Right lobe of liver (tissue), 6 donors: ENCODE measurements around the gene B4GALT5. TPM values are rescaled to one million over a fixed set of nuclear protein-coding genes. Genes with fewer than 3 reads are reported as not detected.

Experiments used
- ATAC-seq, 4 donors: fragments of 200-7000 bp; cut with Tn5 transposase; one replicate each; pipeline ENCODE4 v1.9.1; 2020; ENCODE audit warnings: mild to moderate bottlenecking in 4 of 4, moderate library complexity in 4 of 4
- DNase-seq, 3 donors: peaks; one replicate each; pipeline ENCODE4 v3.0.0-alpha.2; 2020
- H3K27ac ChIP-seq, 3 donors: fragments of 200-600 bp; one replicate each; pipeline ENCODE4 v1.8.0; 2022
- H3K27me3 ChIP-seq, 2 donors: fragments of 200-600 bp; one replicate each; pipeline ENCODE4 v1.8.0; 2022
- H3K36me3 ChIP-seq, 4 donors: fragments of 200-600 bp; sonication (generic) in 1 of 4; one replicate each; pipeline versions ENCODE4 v1.5.1 to v1.8.0; 2017 to 2022; ENCODE audit warnings: control low read depth in 1 of 4
- H3K4me1 ChIP-seq, 4 donors: fragments of 200-600 bp; sonication (generic) in 1 of 4; one replicate each; pipeline versions ENCODE4 v1.5.1 to v1.8.0; 2017 to 2022; ENCODE audit warnings: control low read depth in 1 of 4
- H3K4me3 ChIP-seq, 3 donors: fragments of 200-600 bp; one replicate each; pipeline ENCODE4 v1.8.0; 2022
- H3K9me3 ChIP-seq, 4 donors: fragments of 200-600 bp; sonication (generic) in 1 of 4; one replicate each; pipeline versions ENCODE4 v1.5.1 to v1.8.0; 2017 to 2022; ENCODE audit warnings: control low read depth in 1 of 4
- CTCF ChIP-seq, 4 donors: fragments of 200-600 bp in 3 of 4; fragments of 450-650 bp in 1 of 4; IDR thresholded peaks; one replicate each; pipeline versions ENCODE4 v1.5.1 to v1.8.0; 2016 to 2022; ENCODE audit warnings: antibody characterized with exemption in 4 of 4, mild to moderate bottlenecking in 2 of 4
- POLR2A ChIP-seq: fragments of 450-650 bp; IDR thresholded peaks from one replicate; pipeline ENCODE4 v1.6.1; 2017; ENCODE audit warnings: antibody characterized with exemption, mild to moderate bottlenecking
- WGBS: methylation state at CpG from one replicate; pipeline ENCODE4 v1.1.6; 2018; ENCODE audit warnings: low coverage, low lambda C conversion rate; ENCODE audit not compliant: insufficient coverage; ENCODE audit errors: missing lambda C conversion rate; 5-methylcytosine and 5-hydroxymethylcytosine counted together
- intact Hi-C, 2 donors: fragments of 100-400 bp; cut with DNase I; formaldehyde crosslinking; loops; one replicate each; pipeline versions ENCODE4 v1.11.2 to v1.14.1; 2022
- total RNA-seq, 6 experiments: library from RNA; depleted of rRNA in 2 of 6; stranded (reverse); fragments of >200 nt in 2 of 6; fragmentation: NEBNext Ultra II Directional in 3 of 6; extraction: Animal tissue kit (Norgen Biotek cat#: 25700) in 3 of 6; gene quantifications; one replicate each; pipeline versions ENCODE4 v1.1.0 to v1.2.4, GENCODE V29; 2016 to 2023
- donor health status: DM: no; HTN: yes; CAD: no.
- donor health status: DM: no; HTN: no; CAD: no.
- donor health status: DM: no; HTN: no; CAD: no.
- donor health status: DM: no; HTN: yes; CAD: no.
- donor health status: DM: no; HTN: yes; CAD: no.

Gene B4GALT5
- total RNA-seq, 6 experiments from 2014 or later, result 9.5 to 32.6 (median 15.5) TPM

GRCh38 chr20:49591217-49591865, 122.3 kb downstream of the B4GALT5 start:
- Histone ChIP-seq H3K36me3 (no peaks in the 10 kb centered on the region), H3K4me3 (no peak overlapping the region), H3K27ac (peak overlapping the region in 1 of 3 donors; percentile 14), H3K4me1 (no peaks in the 10 kb centered on the region), H3K9me3 (no peaks in the 10 kb centered on the region), H3K27me3 (no peaks in the 10 kb centered on the region)
- intact Hi-C loops, result no loop called here
- ATAC-seq, result peak; percentile 46 to 67 (median 60)
- TF ChIP-seq POLR2A (no peak), CTCF (IDR thresholded peaks at IDR 0.05) (no peak)
- peak in 1 of 3 donors; percentile 16 for DNase-seq
- WGBS, result 72% methylated on average over 4 of the region's 4 CpGs

- DNase-seq (no peak), ATAC-seq (no peak)
- TF ChIP-seq POLR2A (no peak), CTCF (IDR thresholded peaks at IDR 0.05) (no peak)
- intact Hi-C loops, result no loop called here
- 81% methylated on average over 4 of the region's 8 CpGs for WGBS
- Histone ChIP-seq H3K36me3 (no peaks in the 10 kb centered on the region), H3K27ac (peak overlapping the region in 1 of 3 donors; percentile 64), H3K4me3 (no peak overlapping the region), H3K9me3 (no peaks in the 10 kb centered on the region), H3K27me3 (no peaks in the 10 kb centered on the region), H3K4me1 (peaks cover 0 to 6% (median 1%) of the 10 kb centered on the region in 4 donors)
Observed at GRCh38 chr20:49590163-49591017, 123.3 kb downstream of the B4GALT5 start.

- no peak for DNase-seq
- 87% methylated on average over 5 of the region's 6 CpGs for WGBS
- Histone ChIP-seq H3K4me1 (peaks cover 0 to 12% (median 6%) of the 10 kb centered on the region in 4 donors), H3K27ac (peak overlapping the region in 1 of 3 donors; percentile 64), H3K9me3 (no peaks in the 10 kb centered on the region), H3K27me3 (no peaks in the 10 kb centered on the region), H3K36me3 (no peaks in the 10 kb centered on the region), H3K4me3 (no peak overlapping the region)
- intact Hi-C loops, result no loop called here
- no peak for ATAC-seq
- no peak for TF ChIP-seq CTCF (IDR thresholded peaks at IDR 0.05)
- TF ChIP-seq POLR2A, result no peak
Observed at GRCh38 chr20:49589747-49590146, 123.9 kb downstream of the B4GALT5 start.

GRCh38 chr20:49587111-49587570, 126.5 kb downstream of the B4GALT5 start:
- H3K4me3 ChIP-seq, result no peak overlapping the region
- H3K36me3 ChIP-seq, result no peaks in the 10 kb centered on the region
- intact Hi-C loops, result no loop called here
- peaks cover 0 to 30% (median 12%) of the 10 kb centered on the region in 4 donors for H3K4me1 ChIP-seq
- H3K9me3 ChIP-seq, result no peaks in the 10 kb centered on the region
- no peak for ATAC-seq
- no peak overlapping the region for H3K27ac ChIP-seq
- TF ChIP-seq CTCF (IDR thresholded peaks at IDR 0.05), result no peak
- no peaks in the 10 kb centered on the region for H3K27me3 ChIP-seq
- 73% methylated on average over 9 of the region's 10 CpGs for WGBS
- DNase-seq, result no peak
